ENCODE measurements around the gene TMEM9B.
"Not testable (repeated sequence)": the region's sequence is repeated elsewhere in the genome, so short reads cannot be mapped to it uniquely, and the experiment has no call there.

Gene TMEM9B

DNA sequence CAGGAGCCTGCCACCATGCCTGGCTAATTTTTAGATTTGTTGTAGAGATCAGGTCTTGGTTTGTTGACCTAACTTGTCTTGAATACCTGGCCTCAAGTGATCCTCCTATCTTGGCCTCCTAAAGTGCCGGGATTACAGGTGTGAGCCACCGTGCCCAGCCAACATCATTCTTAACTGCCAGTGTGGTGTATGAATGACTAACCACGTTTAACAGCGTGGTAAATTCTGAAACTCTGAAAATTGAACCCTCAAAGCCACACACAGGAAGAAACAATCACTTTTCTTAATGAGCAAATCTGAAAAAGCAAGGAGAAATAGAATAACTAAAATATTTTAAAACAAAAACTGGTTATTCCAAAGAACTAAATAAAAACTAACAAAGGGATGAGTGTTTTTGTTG is 7.4 kb downstream of the TMEM9B start:
- TF ChIP-seq, protein P1, sequence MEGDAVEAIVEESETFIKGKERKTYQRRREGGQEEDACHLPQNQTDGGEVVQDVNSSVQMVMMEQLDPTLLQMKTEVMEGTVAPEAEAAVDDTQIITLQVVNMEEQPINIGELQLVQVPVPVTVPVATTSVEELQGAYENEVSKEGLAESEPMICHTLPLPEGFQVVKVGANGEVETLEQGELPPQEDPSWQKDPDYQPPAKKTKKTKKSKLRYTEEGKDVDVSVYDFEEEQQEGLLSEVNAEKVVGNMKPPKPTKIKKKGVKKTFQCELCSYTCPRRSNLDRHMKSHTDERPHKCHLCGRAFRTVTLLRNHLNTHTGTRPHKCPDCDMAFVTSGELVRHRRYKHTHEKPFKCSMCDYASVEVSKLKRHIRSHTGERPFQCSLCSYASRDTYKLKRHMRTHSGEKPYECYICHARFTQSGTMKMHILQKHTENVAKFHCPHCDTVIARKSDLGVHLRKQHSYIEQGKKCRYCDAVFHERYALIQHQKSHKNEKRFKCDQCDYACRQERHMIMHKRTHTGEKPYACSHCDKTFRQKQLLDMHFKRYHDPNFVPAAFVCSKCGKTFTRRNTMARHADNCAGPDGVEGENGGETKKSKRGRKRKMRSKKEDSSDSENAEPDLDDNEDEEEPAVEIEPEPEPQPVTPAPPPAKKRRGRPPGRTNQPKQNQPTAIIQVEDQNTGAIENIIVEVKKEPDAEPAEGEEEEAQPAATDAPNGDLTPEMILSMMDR (IDR thresholded peaks at IDR 0.05; ENCODE audit: extremely low read depth, missing control alignments) = no peak
- DNase-seq (ENCODE audit: low spot score) = no peak

DNA sequence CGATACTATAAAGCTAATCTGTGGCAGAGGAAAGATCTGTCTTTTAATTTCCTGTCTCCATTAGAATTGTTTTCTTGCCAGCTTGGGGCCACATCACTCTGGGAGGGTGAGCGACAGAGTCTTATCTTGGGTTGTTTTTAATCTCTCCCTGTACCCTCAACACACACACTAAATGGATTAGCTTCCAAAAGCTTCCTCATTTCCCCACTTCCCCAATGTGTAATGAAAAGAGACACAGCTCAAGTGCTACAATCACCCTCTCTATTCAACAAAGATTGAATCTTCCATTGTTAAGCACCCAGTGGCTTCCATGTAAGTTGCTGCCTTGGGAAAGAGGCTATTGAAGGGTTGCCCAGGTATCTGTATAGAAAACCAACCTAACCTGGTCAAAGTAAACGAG is 15.4 kb downstream of the TMEM9B start:
- DNase-seq (ENCODE audit: low spot score) = no peak
- TF ChIP-seq, protein P1 (IDR thresholded peaks at IDR 0.05; ENCODE audit: extremely low read depth, missing control alignments) = no peak

DNA sequence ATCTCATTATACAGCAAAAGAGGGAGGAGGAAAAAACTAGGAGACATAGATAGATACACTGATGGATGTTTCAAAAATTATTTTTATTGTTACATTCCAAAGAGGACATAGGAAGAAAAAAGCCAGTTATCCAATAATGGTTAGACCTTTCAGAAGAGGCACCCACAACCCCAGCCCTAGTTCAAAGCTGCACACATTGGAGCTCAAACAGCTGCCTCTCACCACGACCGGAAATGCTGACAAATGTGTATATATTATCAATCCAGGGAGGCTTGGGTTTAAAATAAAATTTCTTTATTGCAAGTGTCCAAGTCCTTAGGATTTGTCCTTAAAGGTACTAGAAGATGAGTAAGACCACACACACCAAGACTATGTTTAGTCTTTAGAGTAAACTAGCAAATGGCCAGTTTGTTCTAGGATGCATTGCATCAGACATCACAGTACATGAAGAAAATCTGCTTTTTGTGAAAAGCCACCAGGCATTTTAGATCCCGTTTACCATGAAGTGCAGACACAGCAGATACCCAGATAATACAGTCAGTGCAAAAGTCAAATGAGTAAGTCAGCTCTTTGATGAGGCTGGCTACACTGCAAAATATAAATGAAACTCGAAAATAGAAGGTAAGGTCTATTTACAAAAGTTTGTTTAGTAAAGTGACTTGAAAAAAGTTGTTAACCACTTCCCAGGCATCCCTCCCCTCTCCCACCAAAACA is 16.9 kb downstream of the TMEM9B start:
- no peak for DNase-seq (ENCODE audit: low spot score)
- TF ChIP-seq, protein P1 (IDR thresholded peaks at IDR 0.05; ENCODE audit: extremely low read depth, missing control alignments) = no peak

- DNase-seq (ENCODE audit: low spot score) = no peak
- TF ChIP-seq, protein P1 (IDR thresholded peaks at IDR 0.05; ENCODE audit: extremely low read depth, missing control alignments) = no peak
Measured at GRCh38 chr11:8942518-8943066, 21.6 kb downstream of the TMEM9B start, which contains the start of gene ASCL3. ASCL3 (minus strand) TSS chr11:8943016; CDS start chr11:8938161, 4,855 bp downstream.

DNA sequence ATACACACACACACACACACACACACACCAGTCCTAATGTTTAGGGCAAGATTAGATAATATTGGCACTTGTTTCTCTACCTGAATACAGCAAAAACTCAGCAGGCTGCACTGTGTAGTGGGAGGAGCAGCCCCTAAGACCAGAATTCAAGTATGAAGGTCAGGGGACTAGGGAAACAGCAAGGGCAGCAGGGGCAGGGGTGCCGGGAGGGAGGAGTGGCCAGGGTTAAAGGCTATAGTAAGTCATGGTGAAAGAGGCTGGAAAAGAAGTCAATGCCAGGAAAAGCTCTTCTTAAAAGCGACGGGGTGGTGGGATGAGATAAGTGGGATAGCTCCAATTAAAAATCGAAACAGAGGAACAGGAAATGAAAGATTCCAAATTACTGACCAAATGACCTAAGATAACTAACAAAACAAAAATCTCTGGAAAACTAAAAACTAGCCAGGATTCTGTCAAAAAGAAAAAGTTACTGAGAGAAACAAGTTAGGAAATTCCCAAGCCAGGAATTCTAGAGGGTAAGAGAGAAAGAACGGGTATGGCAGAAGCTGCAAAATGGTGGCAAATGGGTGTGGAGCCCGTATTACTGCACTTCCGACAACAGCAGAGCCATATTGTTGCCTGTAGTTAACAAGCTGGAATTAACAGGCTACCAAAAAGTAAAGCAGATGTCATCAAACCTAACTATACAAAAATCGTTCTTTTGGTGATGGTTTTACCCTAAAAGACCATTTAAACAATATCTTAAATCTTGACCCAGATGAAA is 22.7 kb downstream of the TMEM9B start:
- DNase-seq (ENCODE audit: low spot score) = no peak
- TF ChIP-seq, protein P1 (IDR thresholded peaks at IDR 0.05; ENCODE audit: extremely low read depth, missing control alignments) = no peak

GRCh38 chr11:8937659-8938058 is 26.6 kb downstream of the TMEM9B start:
- TF ChIP-seq, protein P1 (IDR thresholded peaks at IDR 0.05; ENCODE audit: extremely low read depth, missing control alignments) = no peak
- no peak for DNase-seq (ENCODE audit: low spot score)

DNA sequence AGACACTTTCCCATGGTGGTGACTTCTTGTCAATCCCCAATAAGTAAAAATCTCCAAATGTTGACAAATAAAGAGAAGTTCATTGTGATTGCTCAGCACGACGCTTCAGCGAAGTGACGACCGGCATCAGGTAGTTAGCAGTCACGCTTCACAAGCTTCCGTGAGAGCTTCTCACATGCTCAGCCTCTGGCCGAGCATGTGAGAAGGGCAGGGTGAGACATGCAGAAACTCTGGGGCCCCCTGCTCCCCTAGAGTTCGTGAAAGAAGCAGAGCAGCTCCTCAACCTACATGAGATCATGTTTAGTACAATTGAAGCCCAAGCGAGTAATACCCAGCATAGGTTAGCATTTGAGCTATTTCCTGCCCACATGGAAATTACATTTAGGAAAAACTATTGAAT is 27.1 kb downstream of the TMEM9B start:
- TF ChIP-seq, protein P1 (IDR thresholded peaks at IDR 0.05; ENCODE audit: extremely low read depth, missing control alignments) = no peak
- peak; percentile 24 for DNase-seq (ENCODE audit: low spot score)

GRCh38 chr11:8935789-8936188 is 28.5 kb downstream of the TMEM9B start:
- not testable (repeated sequence) for DNase-seq (ENCODE audit: low spot score)
